GM10847 (cell line): ENCODE results near the gene STON2.

Source experiments
- POLR2A ChIP-seq: IDR thresholded peaks from 2 replicates; pipeline ENCODE4 v1.6.1; 2011; ENCODE audit not compliant: insufficient read length; ENCODE audit errors: extremely low read depth

STON2 gene

GRCh38 chr14:81398196-81398891 is 1.8 kb downstream of the STON2 start:
- no peak for TF ChIP-seq POLR2A

DNA sequence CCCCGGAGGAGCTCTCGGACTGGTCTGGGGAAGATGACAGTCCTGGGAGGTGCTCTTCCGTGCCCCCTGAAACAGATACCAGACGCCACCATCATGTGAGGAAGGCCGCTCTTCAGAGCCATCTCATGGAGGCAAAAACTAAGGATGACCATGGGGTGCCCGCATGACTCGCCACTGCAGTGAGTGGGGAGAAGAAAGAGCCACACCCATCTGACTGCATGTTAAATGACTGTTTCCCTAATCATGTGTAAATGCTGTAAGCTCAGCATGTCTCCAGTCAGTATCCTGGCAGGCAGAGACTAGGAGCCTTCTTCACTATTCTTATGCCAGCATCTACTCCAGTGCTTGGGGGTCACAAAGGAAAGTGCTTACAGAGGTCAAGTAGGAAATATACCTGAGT is 4.0 kb downstream of the STON2 start:
- TF ChIP-seq POLR2A = no peak

DNA sequence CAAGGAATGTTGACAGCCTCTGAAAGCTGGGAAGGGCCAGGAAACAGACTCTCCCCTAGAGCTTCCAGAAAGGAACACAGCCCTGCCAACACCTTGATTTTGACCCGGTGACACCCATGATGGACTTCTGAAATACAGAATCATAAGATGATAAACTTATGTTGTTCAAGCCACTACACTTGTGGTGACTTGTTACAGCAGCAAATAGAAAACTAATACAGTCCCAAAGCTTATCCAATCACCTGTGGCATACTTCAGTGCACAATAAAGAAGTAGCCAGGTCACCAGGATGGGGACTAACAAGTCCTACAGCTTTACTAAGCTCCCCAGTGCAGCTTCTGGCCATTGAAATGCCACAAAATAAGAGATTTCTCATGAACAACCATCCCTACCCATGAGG is 5.4 kb downstream of the STON2 start:
- TF ChIP-seq POLR2A = no peak

DNA sequence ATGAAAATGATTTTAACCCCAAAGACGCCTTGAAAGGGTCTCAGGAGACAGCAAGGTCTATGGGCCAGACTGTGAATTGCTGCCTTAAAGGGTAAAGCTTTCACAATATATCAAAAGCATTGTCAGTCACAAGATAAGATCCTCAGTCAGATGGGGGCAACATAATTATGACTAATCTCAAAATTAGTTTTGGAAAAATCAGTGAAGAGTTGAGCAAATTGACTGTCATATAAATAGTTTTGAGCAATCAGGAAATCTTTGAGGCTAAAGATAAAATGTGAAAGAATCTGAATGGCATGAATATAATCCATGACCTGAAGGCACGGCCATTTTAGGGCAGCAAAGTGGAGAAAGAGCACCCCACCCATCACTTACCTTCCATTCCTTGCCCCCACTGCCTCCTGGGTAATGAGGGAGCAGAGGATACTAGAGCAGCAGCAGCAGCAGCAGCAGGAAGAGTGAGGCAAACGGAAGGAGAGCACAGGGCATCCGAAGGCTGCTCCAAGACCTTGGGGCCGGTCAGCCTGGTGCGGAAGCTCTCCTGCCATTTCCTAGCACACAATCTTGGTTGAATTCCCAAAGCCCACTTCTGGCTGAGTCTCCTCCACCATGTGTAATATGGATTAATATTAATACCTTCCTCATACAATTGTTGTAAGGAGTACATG is 7.0 kb downstream of the STON2 start:
- TF ChIP-seq POLR2A = no peak

- TF ChIP-seq POLR2A = no peak
Observed at GRCh38 chr14:81392052-81392451, 8.1 kb downstream of the STON2 start.

- no peak for TF ChIP-seq POLR2A
Observed at GRCh38 chr14:81390696-81391095, 9.4 kb downstream of the STON2 start.

DNA sequence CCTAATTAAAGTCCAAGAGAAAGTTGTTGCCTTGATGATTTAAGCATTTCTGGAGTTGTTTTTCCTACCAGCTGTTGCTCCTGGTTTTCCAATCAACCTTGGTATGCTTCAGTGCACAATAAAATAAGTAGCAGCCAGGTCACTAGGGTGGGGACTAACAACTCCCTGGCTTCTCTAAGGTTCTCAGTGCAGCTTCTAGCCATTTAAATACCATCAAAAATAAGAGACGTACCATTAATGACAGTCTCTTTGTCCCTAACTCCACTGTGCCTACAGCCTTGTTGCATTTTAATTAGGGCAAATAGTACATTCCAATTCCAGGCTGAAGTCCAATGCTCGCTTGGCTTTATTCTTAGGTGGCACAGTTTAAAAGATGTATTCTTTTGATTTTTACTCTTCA is 11.8 kb downstream of the STON2 start:
- TF ChIP-seq POLR2A = no peak

DNA sequence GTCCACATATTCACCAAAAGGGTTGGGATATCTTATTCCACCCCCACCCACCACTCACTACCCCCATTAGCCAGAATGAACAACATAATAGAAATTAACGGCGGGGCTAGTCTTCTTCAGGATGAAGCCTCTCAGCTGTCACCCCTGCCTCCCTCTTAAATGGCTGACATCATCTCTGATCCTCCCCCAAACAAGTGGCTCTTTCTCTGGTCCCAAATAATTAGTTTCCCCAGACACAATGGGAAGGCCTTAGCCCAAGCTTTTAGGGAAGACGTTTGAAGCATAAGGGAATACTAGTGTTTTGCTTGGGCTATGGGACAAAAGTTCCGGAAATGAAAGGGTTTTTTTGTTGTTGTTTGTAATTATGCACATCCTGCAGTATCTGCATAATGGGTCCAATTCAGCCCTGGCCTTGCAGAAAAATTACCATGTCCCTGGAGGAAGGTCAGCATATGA is 13.8 kb downstream of the STON2 start:
- TF ChIP-seq POLR2A = no peak

DNA sequence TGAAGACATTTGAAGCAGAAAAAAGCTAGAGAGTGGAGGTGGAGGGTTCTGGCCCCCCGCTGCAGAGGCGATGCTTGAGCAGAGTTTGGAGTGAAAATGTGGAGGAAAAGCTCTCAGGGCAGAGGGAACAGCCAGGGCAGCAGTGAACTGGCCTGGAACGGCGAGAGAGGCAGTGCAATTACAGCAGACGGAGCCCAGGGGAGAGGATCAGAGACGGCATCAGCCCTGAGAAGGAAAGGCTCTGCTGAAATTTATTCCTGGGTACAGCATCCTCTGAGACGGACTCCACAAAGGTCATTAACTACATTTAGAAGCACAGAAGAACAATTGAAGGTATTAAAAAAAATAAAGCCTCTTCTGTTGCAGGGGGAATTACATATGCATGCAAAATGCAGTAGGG is 14.2 kb downstream of the STON2 start:
- TF ChIP-seq POLR2A = no peak

GRCh38 chr14:81385419-81385818 is 14.7 kb downstream of the STON2 start:
- no peak for TF ChIP-seq POLR2A

DNA sequence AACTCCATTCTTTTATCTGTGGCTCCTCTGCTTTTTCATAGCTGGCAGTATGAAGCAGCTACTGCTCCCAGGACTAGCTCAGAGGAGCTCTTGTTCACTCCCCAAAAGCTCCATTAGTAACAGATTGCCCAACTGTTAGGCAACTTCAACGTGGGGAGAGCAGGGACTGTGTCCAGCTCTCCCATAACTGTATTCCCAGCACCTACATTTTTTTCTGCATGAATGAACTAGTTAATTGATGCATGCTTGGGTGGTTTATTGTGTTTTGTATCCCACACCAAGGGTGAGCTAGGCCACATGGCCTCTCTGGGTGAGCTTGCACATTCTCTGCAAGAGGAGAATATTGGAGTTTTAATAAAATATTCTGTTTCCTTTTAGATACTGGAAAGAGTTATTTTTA is 15.2 kb downstream of the STON2 start:
- no peak for TF ChIP-seq POLR2A

DNA sequence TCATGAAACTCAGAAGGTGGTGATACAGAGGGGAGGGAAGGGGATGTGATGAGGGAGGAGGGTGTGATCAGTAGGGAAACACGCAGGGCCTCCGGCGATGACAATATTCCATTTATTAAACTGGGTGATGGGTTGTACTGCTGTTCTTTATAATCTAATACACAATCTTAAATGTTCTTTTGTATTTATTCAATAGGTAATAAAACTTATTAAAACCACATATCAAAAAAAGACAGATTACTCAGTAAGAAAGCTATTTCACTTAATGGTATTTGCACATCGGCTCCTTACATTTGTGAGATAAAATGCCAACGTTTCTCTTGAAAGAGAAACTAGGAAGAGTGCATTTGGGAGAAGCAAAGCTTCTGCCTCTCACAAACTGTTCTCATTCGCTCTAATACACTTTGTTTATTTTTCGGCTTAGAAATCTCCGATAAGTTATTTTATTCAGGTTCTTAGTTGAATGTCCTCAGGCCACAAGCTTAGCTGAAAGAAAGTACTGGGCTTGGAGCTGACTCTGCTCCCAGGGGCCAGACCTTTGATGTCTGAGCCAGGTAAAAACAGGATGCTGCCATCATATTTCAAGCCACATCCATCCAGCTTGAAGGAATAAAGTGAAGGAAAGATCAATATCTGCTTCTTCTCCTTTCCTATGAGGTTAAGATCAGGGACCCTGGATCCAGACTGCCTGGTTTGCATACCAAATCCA is 17.5 kb downstream of the STON2 start:
- TF ChIP-seq POLR2A = no peak

DNA sequence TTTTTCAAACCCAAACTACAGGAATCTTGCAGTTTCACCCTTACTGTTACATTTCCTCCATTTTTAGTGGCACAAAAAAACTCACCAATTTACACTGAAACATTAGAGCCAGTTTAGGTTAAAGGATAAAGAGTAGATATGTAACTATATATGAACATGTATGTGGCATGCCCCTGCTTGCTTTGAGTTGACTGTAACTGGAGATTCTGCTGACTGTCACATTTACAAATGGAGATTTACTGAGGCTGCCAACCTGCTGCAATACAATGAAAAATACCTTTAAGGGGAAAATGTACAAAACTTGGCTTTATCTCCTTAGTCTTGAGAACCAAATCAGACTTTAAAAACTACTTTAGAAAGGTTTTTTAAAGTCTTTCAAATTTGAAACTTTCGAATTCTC is 28.3 kb downstream of the STON2 start:
- no peak for TF ChIP-seq POLR2A

DNA sequence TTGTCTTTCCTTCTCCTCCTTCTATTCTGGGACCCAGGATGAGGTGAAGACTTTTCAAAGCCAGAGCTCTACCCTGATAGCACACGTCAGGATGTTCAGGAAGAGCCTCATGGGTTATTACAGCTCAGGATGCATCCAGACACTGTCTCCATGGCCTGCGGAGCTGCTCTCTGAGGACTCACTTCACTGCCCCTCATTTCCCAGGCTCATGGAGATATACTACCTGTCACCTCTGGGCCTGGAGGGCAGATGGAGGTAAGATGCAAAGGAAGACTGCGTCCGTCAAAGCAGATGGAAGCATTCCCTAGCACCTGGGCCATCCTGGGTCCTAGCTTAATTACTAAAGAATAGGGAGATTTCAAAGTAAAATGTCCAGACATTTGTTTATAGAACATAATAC is 32.6 kb downstream of the STON2 start:
- TF ChIP-seq POLR2A = no peak

DNA sequence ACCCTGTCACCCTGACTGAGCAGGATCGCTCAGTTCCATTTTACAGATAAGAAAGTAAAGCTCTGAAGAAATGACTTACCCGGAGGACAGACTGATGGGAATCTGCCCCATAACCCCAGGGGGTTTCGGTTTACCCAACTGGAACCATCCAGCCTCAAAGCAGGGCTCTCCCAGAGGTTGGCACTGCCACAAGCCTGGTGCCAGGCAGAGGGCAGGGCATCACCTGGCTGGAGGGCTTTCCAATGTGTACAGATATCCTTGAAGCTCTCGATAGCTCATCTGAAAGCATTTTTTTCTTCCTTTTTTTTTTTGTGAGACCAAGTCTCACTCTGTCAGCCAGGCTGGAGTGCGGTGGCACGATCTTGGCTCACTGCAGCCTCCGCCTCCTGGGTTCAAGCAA is 33.2 kb downstream of the STON2 start:
- no peak for TF ChIP-seq POLR2A

GRCh38 chr14:81366214-81366613 is 33.9 kb downstream of the STON2 start:
- TF ChIP-seq POLR2A = no peak

- no peak for TF ChIP-seq POLR2A
Observed at GRCh38 chr14:81363746-81364378, 36.3 kb downstream of the STON2 start.
